HT-29 (cell line): Measurements from ENCODE around the gene ACTL10. TPM values are rescaled to one million over a fixed set of nuclear protein-coding genes. Genes with fewer than 3 reads are reported as not detected.

ENCODE experiments used
- total RNA-seq: library from RNA; depleted of rRNA; stranded (reverse); fragments of >200 nt; shearing (Covaris generic); gene quantifications from 2 replicates; pipeline ENCODE4 v1.2.3, GENCODE V29; 2014; rRNA removed

The ACTL10 gene
- total RNA-seq, 1 experiment from 2014 or later = 18.5 TPM

Other genes starting within 250 kb of the ACTL10 start
- gene SNTA1, start 223.2 kb upstream of the ACTL10 start, total RNA-seq = 0.42 and 1.2 TPM in 2 replicates
- gene CBFA2T2, start 176.8 kb upstream of the ACTL10 start, total RNA-seq = 9.6 and 10.2 TPM in 2 replicates
- 0.15 TPM in 1 of 2 replicates, not detected in the other for gene C20orf144, start 4.6 kb upstream of the ACTL10 start, total RNA-seq
- gene NECAB3, start 7.5 kb downstream of the ACTL10 start, total RNA-seq = 63.5 and 65.9 TPM in 2 replicates
- 86.2 and 98.9 TPM in 2 replicates for gene E2F1, start 19.4 kb downstream of the ACTL10 start, total RNA-seq
- 14.5 and 28.1 TPM in 2 replicates for gene PXMP4, start 53.4 kb downstream of the ACTL10 start, total RNA-seq
- 4.3 and 5.4 TPM in 2 replicates for gene ZNF341, start 65.1 kb downstream of the ACTL10 start, total RNA-seq
- 117 and 120 TPM in 2 replicates for gene CHMP4B, start 144.4 kb downstream of the ACTL10 start, total RNA-seq